ENCODE measurements around the gene ARR3. TPM values are rescaled to one million over a fixed set of nuclear protein-coding genes. Genes with fewer than 3 reads are reported as not detected.
"Not testable (repeated sequence)": the region's sequence is repeated elsewhere in the genome, so short reads cannot be mapped to it uniquely, and the experiment has no call there.

ARR3 gene
- total RNA-seq, 1 donor from 2014 or later, result not detected

- no peak overlapping the region for H3K4me3 Mint-ChIP-seq (ENCODE audit: unreplicated experiment)
- peaks cover 3% of the 10 kb centered on the region for H3K9me3 Mint-ChIP-seq (ENCODE audit: low read depth)
- DNase-seq (ENCODE audit: low spot score), result no peak
These were observed 24.7 kb downstream of the ARR3 start for GRCh38 chrX:70292788-70293187.

GRCh38 chrX:70293621-70294020 is 25.5 kb downstream of the ARR3 start:
- Mint-ChIP-seq H3K4me3 (ENCODE audit: unreplicated experiment) (no peak overlapping the region), H3K36me3 (ENCODE audit: low read depth) (no peaks in the 10 kb centered on the region), H3K27ac (ENCODE audit: unreplicated experiment) (no peak overlapping the region), H3K27me3 (ENCODE audit: low read depth) (no peaks in the 10 kb centered on the region), H3K9me3 (ENCODE audit: low read depth) (no peaks in the 10 kb centered on the region), H3K4me1 (ENCODE audit: low read depth) (peaks cover 16% of the 10 kb centered on the region)
- no peak for DNase-seq (ENCODE audit: low spot score)
- TF ChIP-seq CTCF (IDR thresholded peaks at IDR 0.05), result no peak

More at GRCh38 chrX:70292788-70293187, 24.7 kb downstream of the ARR3 start:
- Mint-ChIP-seq H3K27ac (ENCODE audit: unreplicated experiment) (no peak overlapping the region), H3K27me3 (ENCODE audit: low read depth) (no peaks in the 10 kb centered on the region), H3K4me1 (ENCODE audit: low read depth) (peaks cover 16% of the 10 kb centered on the region), H3K36me3 (ENCODE audit: low read depth) (no peaks in the 10 kb centered on the region)
- TF ChIP-seq CTCF (IDR thresholded peaks at IDR 0.05), result peak; percentile 33

GRCh38 chrX:70301716-70302115 is 33.6 kb downstream of the ARR3 start:
- Mint-ChIP-seq H3K9me3 (ENCODE audit: low read depth) (peaks cover 3% of the 10 kb centered on the region), H3K4me3 (ENCODE audit: unreplicated experiment) (no peak overlapping the region)
- TF ChIP-seq CTCF (IDR thresholded peaks at IDR 0.05), result no peak

GRCh38 chrX:70313503-70313902 is 45.4 kb downstream of the ARR3 start:
- no peaks in the 10 kb centered on the region for H3K4me1 Mint-ChIP-seq (ENCODE audit: low read depth)
- no peak overlapping the region for H3K4me3 Mint-ChIP-seq (ENCODE audit: unreplicated experiment)
- H3K36me3 Mint-ChIP-seq (ENCODE audit: low read depth), result no peaks in the 10 kb centered on the region
- DNase-seq (ENCODE audit: low spot score), result no peak
- peaks cover 10% of the 10 kb centered on the region for H3K9me3 Mint-ChIP-seq (ENCODE audit: low read depth)
- H3K27me3 Mint-ChIP-seq (ENCODE audit: low read depth), result no peaks in the 10 kb centered on the region
- no peak overlapping the region for H3K27ac Mint-ChIP-seq (ENCODE audit: unreplicated experiment)
- no peak for TF ChIP-seq CTCF (IDR thresholded peaks at IDR 0.05)

More at GRCh38 chrX:70301716-70302115, 33.6 kb downstream of the ARR3 start:
- no peaks in the 10 kb centered on the region for H3K36me3 Mint-ChIP-seq (ENCODE audit: low read depth)
- H3K27me3 Mint-ChIP-seq (ENCODE audit: low read depth), result no peaks in the 10 kb centered on the region
- H3K4me1 Mint-ChIP-seq (ENCODE audit: low read depth), result no peaks in the 10 kb centered on the region
- peak overlapping the region; percentile 69 for H3K27ac Mint-ChIP-seq (ENCODE audit: unreplicated experiment)
- DNase-seq (ENCODE audit: low spot score), result no peak

GRCh38 chrX:70322784-70323183 is 54.6 kb downstream of the ARR3 start:
- Mint-ChIP-seq H3K4me1 (ENCODE audit: low read depth) (no peaks in the 10 kb centered on the region), H3K9me3 (ENCODE audit: low read depth) (peaks cover 3% of the 10 kb centered on the region), H3K4me3 (ENCODE audit: unreplicated experiment) (no peak overlapping the region), H3K27ac (ENCODE audit: unreplicated experiment) (no peak overlapping the region), H3K27me3 (ENCODE audit: low read depth) (no peaks in the 10 kb centered on the region), H3K36me3 (ENCODE audit: low read depth) (no peaks in the 10 kb centered on the region)
- no peak for TF ChIP-seq CTCF (IDR thresholded peaks at IDR 0.05)
- no peak for DNase-seq (ENCODE audit: low spot score)

- not testable (repeated sequence) for H3K9me3 Mint-ChIP-seq (ENCODE audit: low read depth); H3K27ac Mint-ChIP-seq (ENCODE audit: unreplicated experiment); H3K27me3 Mint-ChIP-seq (ENCODE audit: low read depth); DNase-seq (ENCODE audit: low spot score); H3K4me3 Mint-ChIP-seq (ENCODE audit: unreplicated experiment); H3K36me3 Mint-ChIP-seq (ENCODE audit: low read depth); H3K4me1 Mint-ChIP-seq (ENCODE audit: low read depth)
These were observed 55.5 kb downstream of the ARR3 start for GRCh38 chrX:70323628-70324027.

All from chondrocyte (in vitro differentiated cells).